IPS DF 4.7 (cell line): ENCODE results near the gene RSBN1L.
"Not testable (repeated sequence)": the region's sequence is repeated elsewhere in the genome, so short reads cannot be mapped to it uniquely, and the experiment has no call there.

ENCODE experiments used
- DNase-seq: peaks from one replicate; pipeline ENCODE4 v3.0.0-alpha.2; 2013; ENCODE audit warnings: low spot score; ENCODE audit errors: extremely low read depth

RSBN1L gene

GRCh38 chr7:77687747-77688144 lies 8.5 kb upstream of the RSBN1L start:
- no peak for DNase-seq

DNA sequence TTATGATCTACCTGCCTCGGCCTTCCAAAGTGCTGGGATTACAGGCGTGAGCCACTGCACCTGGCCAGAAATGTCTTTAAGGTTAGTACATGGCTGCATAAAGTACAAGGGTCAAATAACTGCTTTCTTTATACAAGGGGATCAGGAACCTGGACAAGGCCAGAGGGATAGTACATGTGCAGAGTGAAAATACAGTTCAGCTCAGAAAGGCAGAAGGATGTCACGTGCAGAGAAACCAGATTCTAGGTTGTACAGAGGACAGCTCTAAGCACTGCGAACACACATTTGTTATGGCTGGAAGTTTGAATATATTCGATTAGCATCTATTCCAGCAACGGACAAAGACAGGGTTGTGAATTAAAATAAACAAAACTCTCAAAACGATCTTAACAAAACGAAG lies 6.0 kb upstream of the RSBN1L start:
- no peak for DNase-seq

GRCh38 chr7:77691892-77692491 lies 4.3 kb upstream of the RSBN1L start:
- DNase-seq = no peak

GRCh38 chr7:77693830-77694583 lies 2.3 kb upstream of the RSBN1L start:
- no peak for DNase-seq

GRCh38 chr7:77696643-77697534 lies 630 bp downstream of the RSBN1L start:
- DNase-seq = no peak

- DNase-seq = no peak
Observed at GRCh38 chr7:77697535-77697831, 1.2 kb downstream of the RSBN1L start.

GRCh38 chr7:77698042-77698625 lies 1.9 kb downstream of the RSBN1L start:
- DNase-seq = no peak

- no peak for DNase-seq
Observed at GRCh38 chr7:77699056-77699455, 2.8 kb downstream of the RSBN1L start.

DNA sequence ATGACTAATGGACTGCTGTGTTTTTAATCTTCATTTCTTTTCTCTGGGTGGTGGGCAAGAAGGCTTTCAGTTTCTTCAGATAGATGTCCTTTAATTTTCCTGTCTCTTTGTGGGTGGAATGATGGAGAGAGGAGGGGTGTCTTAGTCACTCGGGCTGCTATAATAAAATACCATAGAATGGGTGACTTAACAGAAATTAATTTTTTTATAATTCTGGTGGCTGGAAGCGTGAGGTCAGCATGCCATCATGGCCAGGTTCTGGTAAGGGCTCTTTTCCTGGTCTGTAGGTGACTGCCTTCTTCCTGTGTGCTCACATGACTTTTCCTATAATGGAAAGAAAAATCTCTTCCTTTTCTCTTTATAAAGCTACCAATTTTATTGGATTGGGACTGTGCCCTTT lies 6.3 kb downstream of the RSBN1L start:
- no peak for DNase-seq

DNA sequence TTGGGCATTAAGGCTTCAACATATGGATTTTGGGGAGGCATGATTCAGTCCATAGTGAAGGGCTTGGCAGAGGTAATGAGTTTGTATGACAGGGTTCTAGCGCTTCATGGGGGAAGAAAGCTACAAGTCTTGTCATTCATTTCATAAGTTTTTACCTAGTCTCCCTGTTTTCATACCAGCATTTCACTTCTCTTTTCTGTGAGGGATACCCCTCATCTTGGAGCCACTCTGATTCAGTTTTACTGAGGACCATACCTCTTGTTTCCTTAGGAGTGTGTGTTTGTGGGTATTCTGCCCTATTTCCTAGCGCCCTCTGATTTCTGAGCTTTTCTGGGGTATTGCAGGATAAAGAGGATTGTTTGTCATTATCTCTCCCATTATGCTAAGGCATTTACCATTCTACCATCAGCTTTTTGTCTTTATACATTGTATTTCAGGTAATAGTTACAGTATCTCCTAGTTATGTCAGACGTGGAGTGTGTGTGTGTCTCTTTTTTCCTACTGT lies 6.8 kb downstream of the RSBN1L start:
- no peak for DNase-seq

DNA sequence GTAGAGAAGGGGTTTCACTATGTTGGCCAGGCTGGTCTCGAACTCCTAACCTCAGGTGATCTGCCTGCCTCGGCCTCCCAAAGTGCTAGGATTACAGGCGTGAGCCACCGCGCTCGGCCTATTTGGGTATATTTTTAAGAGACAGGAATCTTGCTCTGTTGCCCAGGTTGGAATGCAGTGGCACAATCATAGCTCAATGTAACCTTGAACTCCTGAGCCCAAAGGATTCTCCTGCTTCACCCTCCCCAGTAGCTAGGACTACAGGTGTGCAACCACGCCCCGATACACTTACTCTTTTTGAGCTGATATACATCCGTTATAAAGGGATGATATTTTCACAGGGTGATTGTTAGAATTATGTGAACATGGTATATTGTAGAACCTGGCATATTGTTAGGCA lies 7.4 kb downstream of the RSBN1L start:
- not testable (repeated sequence) for DNase-seq

GRCh38 chr7:77707504-77707992 lies 11.3 kb downstream of the RSBN1L start:
- DNase-seq = no peak

DNA sequence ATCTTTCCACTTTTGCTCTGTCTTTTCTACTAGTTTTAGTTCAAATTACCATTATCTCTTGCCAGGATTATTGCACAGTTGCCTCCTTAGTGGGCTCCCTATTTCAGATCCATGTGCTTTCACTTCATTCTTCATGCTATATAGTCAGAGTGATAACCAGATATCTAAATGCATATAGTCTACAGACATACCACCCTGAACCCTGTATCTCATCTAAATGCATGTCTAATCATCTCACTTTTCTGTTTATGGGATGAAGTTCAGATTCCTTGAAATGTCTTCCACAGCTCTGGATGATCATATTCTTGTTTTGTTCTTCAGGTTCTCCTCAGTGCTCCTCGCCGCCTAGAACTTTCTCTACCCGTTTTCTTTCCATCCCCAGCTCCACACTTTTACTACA lies 13.8 kb downstream of the RSBN1L start:
- no peak for DNase-seq

GRCh38 chr7:77710861-77711260 lies 14.6 kb downstream of the RSBN1L start:
- no peak for DNase-seq

GRCh38 chr7:77714195-77714594 lies 17.9 kb downstream of the RSBN1L start:
- DNase-seq = no peak

GRCh38 chr7:77714931-77715330 lies 18.7 kb downstream of the RSBN1L start:
- not testable (repeated sequence) for DNase-seq

GRCh38 chr7:77716804-77717203 lies 20.5 kb downstream of the RSBN1L start:
- no peak for DNase-seq

DNA sequence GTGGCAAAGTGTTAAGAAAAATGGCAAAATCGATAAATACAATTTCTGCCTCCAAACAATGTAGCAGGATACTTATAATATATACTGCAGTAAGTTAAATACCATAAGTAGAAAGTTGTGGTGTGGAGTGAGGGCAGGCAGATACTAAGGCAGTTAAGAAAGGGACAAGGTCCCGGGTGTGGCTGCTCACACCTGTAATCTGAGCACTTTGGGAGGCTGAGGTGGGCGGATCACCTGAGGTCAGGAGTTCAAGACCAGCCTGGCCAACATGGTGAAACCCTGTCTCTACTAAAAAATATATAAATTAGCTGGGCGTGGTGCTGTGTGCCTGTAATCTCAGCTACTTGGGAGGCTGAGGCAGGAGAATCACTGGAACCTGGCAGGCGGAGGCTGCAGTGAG lies 21.3 kb downstream of the RSBN1L start:
- not testable (repeated sequence) for DNase-seq

DNA sequence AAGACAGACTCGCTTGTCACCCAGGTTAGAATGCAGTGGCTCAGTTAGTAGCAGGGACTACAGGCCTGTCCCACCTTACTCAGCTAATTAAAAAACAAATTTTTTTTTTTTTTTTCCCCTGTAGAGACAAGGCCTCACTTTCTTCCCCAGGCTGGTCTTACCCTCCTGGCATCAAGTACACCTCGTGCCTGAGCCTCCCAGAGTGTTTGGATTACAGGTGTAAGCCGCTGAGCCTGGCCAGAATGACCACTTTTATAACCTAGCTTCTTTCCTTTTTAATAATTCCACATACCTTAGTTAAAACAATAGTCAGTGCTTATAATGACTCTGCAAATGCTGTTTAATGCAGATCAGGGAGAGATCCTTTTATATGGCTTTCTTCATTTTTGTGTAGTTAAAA lies 31.3 kb downstream of the RSBN1L start:
- no peak for DNase-seq

GRCh38 chr7:77727936-77728701 lies 31.9 kb downstream of the RSBN1L start:
- no peak for DNase-seq
